ENCODE data around the gene VPS13D. TPM values are rescaled to one million over a fixed set of nuclear protein-coding genes. Genes with fewer than 3 reads are reported as not detected.

The VPS13D gene
- total RNA-seq, 3 donors from 2014 or later: 24.0 to 26.6 (median 26.5) TPM

- H3K9me3 Mint-ChIP-seq: no peaks in the 10 kb centered on the region
- peaks cover 44% of the 10 kb centered on the region for H3K36me3 Mint-ChIP-seq (ENCODE audit: insufficient read depth)
- no peak for DNase-seq
- no peaks in the 10 kb centered on the region for H3K27me3 Mint-ChIP-seq (ENCODE audit: low read depth)
- H3K4me3 Mint-ChIP-seq: no peak overlapping the region
- H3K4me1 Mint-ChIP-seq (ENCODE audit: low read depth): peaks cover 20% of the 10 kb centered on the region
- no peak for ATAC-seq
These were observed 190.3 kb downstream of the VPS13D start for GRCh38 chr1:12420171-12420570.

- Mint-ChIP-seq H3K4me1 (ENCODE audit: low read depth) (peaks cover 13% of the 10 kb centered on the region), H3K9me3 (no peaks in the 10 kb centered on the region), H3K4me3 (no peak overlapping the region), H3K27me3 (ENCODE audit: low read depth) (no peaks in the 10 kb centered on the region), H3K36me3 (ENCODE audit: insufficient read depth) (peaks cover 35% of the 10 kb centered on the region)
- ATAC-seq: no peak
- no peak for DNase-seq
These were observed 192.7 kb downstream of the VPS13D start for GRCh38 chr1:12422488-12422887.

GRCh38 chr1:12424087-12424529, 194.3 kb downstream of the VPS13D start:
- ATAC-seq: no peak
- Mint-ChIP-seq H3K9me3 (no peaks in the 10 kb centered on the region), H3K4me3 (no peak overlapping the region), H3K4me1 (ENCODE audit: low read depth) (peaks cover 13% of the 10 kb centered on the region), H3K36me3 (ENCODE audit: insufficient read depth) (peaks cover 39% of the 10 kb centered on the region), H3K27me3 (ENCODE audit: low read depth) (no peaks in the 10 kb centered on the region)
- DNase-seq: no peak

GRCh38 chr1:12424793-12425192, 195.0 kb downstream of the VPS13D start:
- ATAC-seq (no peak), DNase-seq (no peak)
- Mint-ChIP-seq H3K4me3 (no peak overlapping the region), H3K36me3 (ENCODE audit: insufficient read depth) (peaks cover 36% of the 10 kb centered on the region), H3K9me3 (no peaks in the 10 kb centered on the region), H3K27me3 (ENCODE audit: low read depth) (no peaks in the 10 kb centered on the region), H3K4me1 (ENCODE audit: low read depth) (peaks cover 13% of the 10 kb centered on the region)

GRCh38 chr1:12426030-12426429, 196.2 kb downstream of the VPS13D start:
- H3K4me3 Mint-ChIP-seq: no peak overlapping the region

GRCh38 chr1:12428334-12428733, 198.5 kb downstream of the VPS13D start:
- ATAC-seq (no peak), DNase-seq (no peak)
- H3K27me3 Mint-ChIP-seq (ENCODE audit: low read depth): no peaks in the 10 kb centered on the region
- peaks cover 24% of the 10 kb centered on the region for H3K36me3 Mint-ChIP-seq (ENCODE audit: insufficient read depth)
- H3K4me1 Mint-ChIP-seq (ENCODE audit: low read depth): peaks cover 9% of the 10 kb centered on the region
- no peak overlapping the region for H3K4me3 Mint-ChIP-seq
- H3K9me3 Mint-ChIP-seq: no peaks in the 10 kb centered on the region

More at GRCh38 chr1:12426030-12426429, 196.2 kb downstream of the VPS13D start:
- DNase-seq (no peak), ATAC-seq (no peak)
- Mint-ChIP-seq H3K4me1 (ENCODE audit: low read depth) (peaks cover 10% of the 10 kb centered on the region), H3K36me3 (ENCODE audit: insufficient read depth) (peaks cover 32% of the 10 kb centered on the region), H3K9me3 (no peaks in the 10 kb centered on the region), H3K27me3 (ENCODE audit: low read depth) (no peaks in the 10 kb centered on the region)

- H3K4me1 Mint-ChIP-seq (ENCODE audit: low read depth): peaks cover 27% of the 10 kb centered on the region
- peaks cover 24% of the 10 kb centered on the region for H3K36me3 Mint-ChIP-seq (ENCODE audit: insufficient read depth)
- ATAC-seq: no peak
These were observed 200.7 kb downstream of the VPS13D start for GRCh38 chr1:12430525-12430924.

GRCh38 chr1:12432897-12433296, 203.1 kb downstream of the VPS13D start:
- Mint-ChIP-seq H3K4me3 (no peak overlapping the region), H3K4me1 (ENCODE audit: low read depth) (peaks cover 49% of the 10 kb centered on the region), H3K36me3 (ENCODE audit: insufficient read depth) (peaks cover 19% of the 10 kb centered on the region), H3K9me3 (no peaks in the 10 kb centered on the region), H3K27me3 (ENCODE audit: low read depth) (no peaks in the 10 kb centered on the region)
- DNase-seq (no peak), ATAC-seq (no peak)

More at GRCh38 chr1:12430525-12430924, 200.7 kb downstream of the VPS13D start:
- no peaks in the 10 kb centered on the region for H3K9me3 Mint-ChIP-seq
- H3K27me3 Mint-ChIP-seq (ENCODE audit: low read depth): no peaks in the 10 kb centered on the region
- no peak for DNase-seq
- H3K4me3 Mint-ChIP-seq: no peak overlapping the region

- no peak for ATAC-seq
- Mint-ChIP-seq H3K9me3 (peaks cover 3% of the 10 kb centered on the region), H3K27me3 (ENCODE audit: low read depth) (no peaks in the 10 kb centered on the region), H3K36me3 (ENCODE audit: insufficient read depth) (peaks cover 17% of the 10 kb centered on the region), H3K4me3 (peak overlapping the region; percentile 26), H3K4me1 (ENCODE audit: low read depth) (peaks cover 55% of the 10 kb centered on the region)
- DNase-seq: no peak
These were observed 203.7 kb downstream of the VPS13D start for GRCh38 chr1:12433323-12434053.

GRCh38 chr1:12434174-12434573, 204.3 kb downstream of the VPS13D start:
- H3K9me3 Mint-ChIP-seq: peaks cover 3% of the 10 kb centered on the region
- H3K4me1 Mint-ChIP-seq (ENCODE audit: low read depth): peaks cover 62% of the 10 kb centered on the region
- ATAC-seq (peak; percentile 66 to 70), DNase-seq (peak; percentile 61)
- H3K36me3 Mint-ChIP-seq (ENCODE audit: insufficient read depth): peaks cover 16% of the 10 kb centered on the region
- no peaks in the 10 kb centered on the region for H3K27me3 Mint-ChIP-seq (ENCODE audit: low read depth)
- H3K4me3 Mint-ChIP-seq: peak overlapping the region; percentile 56

GRCh38 chr1:12434686-12435085, 204.9 kb downstream of the VPS13D start:
- ATAC-seq (no peak), DNase-seq (no peak)
- Mint-ChIP-seq H3K36me3 (ENCODE audit: insufficient read depth) (peaks cover 16% of the 10 kb centered on the region), H3K27me3 (ENCODE audit: low read depth) (no peaks in the 10 kb centered on the region), H3K4me1 (ENCODE audit: low read depth) (peaks cover 67% of the 10 kb centered on the region), H3K4me3 (no peak overlapping the region), H3K9me3 (peaks cover 3% of the 10 kb centered on the region)

- Mint-ChIP-seq H3K27me3 (ENCODE audit: low read depth) (no peaks in the 10 kb centered on the region), H3K9me3 (peaks cover 3% of the 10 kb centered on the region), H3K4me3 (peak overlapping the region; percentile 52), H3K4me1 (ENCODE audit: low read depth) (peaks cover 76% of the 10 kb centered on the region), H3K36me3 (ENCODE audit: insufficient read depth) (peaks cover 20% of the 10 kb centered on the region)
- DNase-seq: no peak
- ATAC-seq: peak; percentile 74 to 78
These were observed 206.0 kb downstream of the VPS13D start for GRCh38 chr1:12435639-12436344.

GRCh38 chr1:12436345-12436658, 206.5 kb downstream of the VPS13D start:
- no peak for ATAC-seq
- no peaks in the 10 kb centered on the region for H3K27me3 Mint-ChIP-seq (ENCODE audit: low read depth)
- H3K4me1 Mint-ChIP-seq (ENCODE audit: low read depth): peaks cover 80% of the 10 kb centered on the region
- peaks cover 22% of the 10 kb centered on the region for H3K36me3 Mint-ChIP-seq (ENCODE audit: insufficient read depth)
- peaks cover 3% of the 10 kb centered on the region for H3K9me3 Mint-ChIP-seq
- peak overlapping the region; percentile 52 for H3K4me3 Mint-ChIP-seq
- DNase-seq: no peak

GRCh38 chr1:12436817-12437599, 207.2 kb downstream of the VPS13D start:
- DNase-seq: peak; percentile 18
- H3K4me3 Mint-ChIP-seq: peak overlapping the region; percentile 21
- ATAC-seq: peak in 1 of 2 donors; percentile 8
- peaks cover 25% of the 10 kb centered on the region for H3K36me3 Mint-ChIP-seq (ENCODE audit: insufficient read depth)
- peaks cover 85% of the 10 kb centered on the region for H3K4me1 Mint-ChIP-seq (ENCODE audit: low read depth)
- no peaks in the 10 kb centered on the region for H3K27me3 Mint-ChIP-seq (ENCODE audit: low read depth)
- H3K9me3 Mint-ChIP-seq: peaks cover 3% of the 10 kb centered on the region
